Lower leg skin (tissue), 3 donors: ENCODE data around the gene IMMP2L.

Source experiments
- POLR2A ChIP-seq, 2 donors: fragments of 450-650 bp; IDR thresholded peaks; one replicate each; pipeline ENCODE4 v1.6.1; 2016 to 2017; ENCODE audit warnings: antibody characterized with exemption in 2 of 2, mild to moderate bottlenecking in 1 of 2, moderate library complexity in 1 of 2
- TF ChIP-seq, protein P1 (sequence below), 3 donors: fragments of 450-650 bp; IDR thresholded peaks; one replicate each; pipeline ENCODE4 v1.5.1; 2016; ENCODE audit warnings: antibody characterized with exemption in 3 of 3, mild to moderate bottlenecking in 3 of 3, moderate library complexity in 2 of 3

DNA sequence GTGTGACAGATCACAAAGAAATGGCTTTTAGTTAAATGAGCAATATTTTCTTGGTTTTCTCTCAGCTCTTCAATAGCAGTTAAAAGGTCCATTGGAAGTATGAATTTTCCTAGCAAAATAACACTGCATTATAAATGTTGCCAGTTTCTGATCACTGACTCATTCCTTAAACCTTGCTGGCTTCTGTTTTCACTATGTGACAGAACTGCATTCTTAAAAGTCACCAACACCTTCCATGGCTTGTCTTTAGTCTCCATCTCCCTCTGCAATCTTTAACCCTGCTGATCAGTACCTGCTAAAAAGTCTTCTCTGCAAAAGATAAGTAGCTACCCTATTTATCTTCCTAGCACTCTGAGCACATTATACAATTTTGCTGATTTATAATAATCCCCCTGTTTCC, 876.4 kb downstream of the IMMP2L start:
- TF ChIP-seq, protein P1, sequence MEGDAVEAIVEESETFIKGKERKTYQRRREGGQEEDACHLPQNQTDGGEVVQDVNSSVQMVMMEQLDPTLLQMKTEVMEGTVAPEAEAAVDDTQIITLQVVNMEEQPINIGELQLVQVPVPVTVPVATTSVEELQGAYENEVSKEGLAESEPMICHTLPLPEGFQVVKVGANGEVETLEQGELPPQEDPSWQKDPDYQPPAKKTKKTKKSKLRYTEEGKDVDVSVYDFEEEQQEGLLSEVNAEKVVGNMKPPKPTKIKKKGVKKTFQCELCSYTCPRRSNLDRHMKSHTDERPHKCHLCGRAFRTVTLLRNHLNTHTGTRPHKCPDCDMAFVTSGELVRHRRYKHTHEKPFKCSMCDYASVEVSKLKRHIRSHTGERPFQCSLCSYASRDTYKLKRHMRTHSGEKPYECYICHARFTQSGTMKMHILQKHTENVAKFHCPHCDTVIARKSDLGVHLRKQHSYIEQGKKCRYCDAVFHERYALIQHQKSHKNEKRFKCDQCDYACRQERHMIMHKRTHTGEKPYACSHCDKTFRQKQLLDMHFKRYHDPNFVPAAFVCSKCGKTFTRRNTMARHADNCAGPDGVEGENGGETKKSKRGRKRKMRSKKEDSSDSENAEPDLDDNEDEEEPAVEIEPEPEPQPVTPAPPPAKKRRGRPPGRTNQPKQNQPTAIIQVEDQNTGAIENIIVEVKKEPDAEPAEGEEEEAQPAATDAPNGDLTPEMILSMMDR (IDR thresholded peaks at IDR 0.05) = no peak
- no peak for TF ChIP-seq POLR2A (IDR thresholded peaks at IDR 0.05)
